ENCODE data around the gene PLCL1.

The PLCL1 gene

GRCh38 chr2:197804049-197804757 is at the start of gene PLCL1:
PLCL1 (plus strand) TSS chr2:197804593.
- peak; percentile 91 for DNase-seq

- DNase-seq, result no peak
These were observed 45.4 kb upstream of the PLCL1 start for GRCh38 chr2:197759013-197759412.

- DNase-seq, result no peak
These were observed 44.6 kb upstream of the PLCL1 start for GRCh38 chr2:197759625-197760292.

- no peak for DNase-seq
These were observed 44.1 kb upstream of the PLCL1 start for GRCh38 chr2:197760293-197760657.

- DNase-seq, result no peak
These were observed 26.5 kb upstream of the PLCL1 start for GRCh38 chr2:197777823-197778407.

GRCh38 chr2:197779261-197779660 is 25.1 kb upstream of the PLCL1 start:
- no peak for DNase-seq

- no peak for DNase-seq
These were observed 22.3 kb upstream of the PLCL1 start for GRCh38 chr2:197782126-197782525.

- no peak for DNase-seq
These were observed 19.1 kb upstream of the PLCL1 start, which contains the start of gene BOLL for GRCh38 chr2:197784956-197785941. BOLL (minus strand) TSS chr2:197785319; CDS start chr2:197781850, 3,469 bp downstream.

- peak; percentile 79 for DNase-seq
These were observed 18.1 kb upstream of the PLCL1 start for GRCh38 chr2:197786010-197786877.

GRCh38 chr2:197793456-197793855 is 10.9 kb upstream of the PLCL1 start:
- no peak for DNase-seq

- no peak for DNase-seq
These were observed 9.1 kb upstream of the PLCL1 start for GRCh38 chr2:197795277-197795676.

- no peak for DNase-seq
These were observed 6.2 kb upstream of the PLCL1 start for GRCh38 chr2:197798187-197798586.

GRCh38 chr2:197799068-197799467 is 5.3 kb upstream of the PLCL1 start:
- DNase-seq, result no peak

GRCh38 chr2:197800091-197800490 is 4.3 kb upstream of the PLCL1 start:
- no peak for DNase-seq

GRCh38 chr2:197801033-197801432 is 3.4 kb upstream of the PLCL1 start:
- no peak for DNase-seq

- no peak for DNase-seq
These were observed 1.4 kb upstream of the PLCL1 start for GRCh38 chr2:197803033-197803444.

GRCh38 chr2:197804758-197805714 is 643 bp downstream of the PLCL1 start:
- DNase-seq, result no peak

- DNase-seq, result no peak
These were observed 1.6 kb downstream of the PLCL1 start for GRCh38 chr2:197805715-197806633.

GRCh38 chr2:197809064-197809463 is 4.7 kb downstream of the PLCL1 start:
- no peak for DNase-seq

GRCh38 chr2:197810016-197810415 is 5.6 kb downstream of the PLCL1 start:
- no peak for DNase-seq

All from stimulated activated CD4-positive, alpha-beta T cell treated with anti-CD3 and anti-CD28 coated beads, Interleukin-1b, Interleukin-23, amount 100 ng/mL, for 48 hours (primary cell).